Neural crest cell (in vitro differentiated cells): ENCODE data around the gene CLMP. TPM values are rescaled to one million over a fixed set of nuclear protein-coding genes. Genes with fewer than 3 reads are reported as not detected.

Experiments
- DNase-seq: peaks from one replicate; pipeline ENCODE4 v3.0.0; 2021; ENCODE audit warnings: low read depth, mixed read lengths, low spot score
- H3K27ac Mint-ChIP-seq: one replicate; pipeline ENCODE4 v1.8.0; 2021; ENCODE audit warnings: mild to moderate bottlenecking, mixed read lengths; ENCODE audit not compliant: unreplicated experiment
- H3K27me3 Mint-ChIP-seq: 2 replicates; pipeline ENCODE4 v1.8.0; 2021; ENCODE audit warnings: low read depth, mild to moderate bottlenecking, mixed read lengths
- H3K36me3 Mint-ChIP-seq: 2 replicates; pipeline ENCODE4 v1.8.0; 2021; ENCODE audit warnings: low read depth, mild to moderate bottlenecking, mixed read lengths
- H3K4me1 Mint-ChIP-seq: 2 replicates; pipeline ENCODE4 v1.8.0; 2021; ENCODE audit warnings: mixed read lengths
- H3K4me3 Mint-ChIP-seq: one replicate; pipeline ENCODE4 v1.8.0; 2021; ENCODE audit warnings: mild to moderate bottlenecking, mixed read lengths
- H3K9me3 Mint-ChIP-seq: 2 replicates; pipeline ENCODE4 v1.8.0; 2021; ENCODE audit warnings: mixed read lengths
- CTCF ChIP-seq: fragments of 200-600 bp; sonication (generic); conservative IDR thresholded peaks from 2 replicates; pipeline ENCODE4 v1.5.0; 2021; ENCODE audit warnings: antibody characterized with exemption, mild to moderate bottlenecking
- total RNA-seq: library from RNA; stranded (reverse); gene quantifications from 2 replicates; pipeline ENCODE4 v1.2.1, GENCODE V29; 2021

CLMP gene
- total RNA-seq, 1 donor from 2014 or later = 4.3 TPM

- DNase-seq = no peak
- TF ChIP-seq CTCF = no peak
- peaks cover 11% of the 10 kb centered on the region for H3K4me1 Mint-ChIP-seq
- H3K9me3 Mint-ChIP-seq = peaks cover 9% of the 10 kb centered on the region
- no peaks in the 10 kb centered on the region for H3K27me3 Mint-ChIP-seq
- no peaks in the 10 kb centered on the region for H3K36me3 Mint-ChIP-seq
- H3K4me3 Mint-ChIP-seq = no peak overlapping the region
- H3K27ac Mint-ChIP-seq = no peak overlapping the region
These were observed 22.8 kb upstream of the CLMP start for GRCh38 chr11:123217897-123218296.

GRCh38 chr11:123216249-123216648 is 21.2 kb upstream of the CLMP start:
- Mint-ChIP-seq H3K27me3 (no peaks in the 10 kb centered on the region), H3K4me1 (peaks cover 20% of the 10 kb centered on the region), H3K9me3 (peaks cover under 1% of the 10 kb centered on the region), H3K36me3 (no peaks in the 10 kb centered on the region), H3K27ac (no peak overlapping the region), H3K4me3 (no peak overlapping the region)
- no peak for TF ChIP-seq CTCF
- no peak for DNase-seq

- Mint-ChIP-seq H3K4me3 (no peak overlapping the region), H3K27ac (no peak overlapping the region), H3K36me3 (no peaks in the 10 kb centered on the region), H3K9me3 (no peaks in the 10 kb centered on the region), H3K4me1 (peaks cover 22% of the 10 kb centered on the region), H3K27me3 (no peaks in the 10 kb centered on the region)
- no peak for DNase-seq
- TF ChIP-seq CTCF = no peak
These were observed 19.9 kb upstream of the CLMP start for GRCh38 chr11:123214940-123215339.

- H3K36me3 Mint-ChIP-seq = no peaks in the 10 kb centered on the region
- TF ChIP-seq CTCF = no peak
These were observed 19.3 kb upstream of the CLMP start for GRCh38 chr11:123214396-123214795.

GRCh38 chr11:123213307-123213771 is 18.3 kb upstream of the CLMP start:
- DNase-seq = no peak
- no peak for TF ChIP-seq CTCF
- H3K27me3 Mint-ChIP-seq = no peaks in the 10 kb centered on the region
- no peak overlapping the region for H3K27ac Mint-ChIP-seq
- H3K4me1 Mint-ChIP-seq = peaks cover 21% of the 10 kb centered on the region
- no peaks in the 10 kb centered on the region for H3K9me3 Mint-ChIP-seq
- H3K36me3 Mint-ChIP-seq = no peaks in the 10 kb centered on the region
- no peak overlapping the region for H3K4me3 Mint-ChIP-seq

More at GRCh38 chr11:123214396-123214795, 19.3 kb upstream of the CLMP start:
- Mint-ChIP-seq H3K27me3 (no peaks in the 10 kb centered on the region), H3K4me1 (peaks cover 22% of the 10 kb centered on the region), H3K9me3 (no peaks in the 10 kb centered on the region), H3K4me3 (no peak overlapping the region), H3K27ac (no peak overlapping the region)
- no peak for DNase-seq

GRCh38 chr11:123212406-123212805 is 17.4 kb upstream of the CLMP start:
- no peak overlapping the region for H3K4me3 Mint-ChIP-seq
- H3K36me3 Mint-ChIP-seq = no peaks in the 10 kb centered on the region
- no peaks in the 10 kb centered on the region for H3K27me3 Mint-ChIP-seq
- no peak for DNase-seq
- H3K4me1 Mint-ChIP-seq = peaks cover 21% of the 10 kb centered on the region
- no peak for TF ChIP-seq CTCF
- no peaks in the 10 kb centered on the region for H3K9me3 Mint-ChIP-seq
- no peak overlapping the region for H3K27ac Mint-ChIP-seq
